COLO668 (cell line): ENCODE measurements around the gene ETS2.
A peak's percentile ranks its signal among the peaks of the same experiment; 100 is the strongest.

Experiments used
- DNase-seq: peaks from one replicate; lab custom pipeline; 2025; ENCODE audit not compliant: unreplicated experiment; lab: John Stamatoyannopoulos, UW

The ETS2 gene

DNA sequence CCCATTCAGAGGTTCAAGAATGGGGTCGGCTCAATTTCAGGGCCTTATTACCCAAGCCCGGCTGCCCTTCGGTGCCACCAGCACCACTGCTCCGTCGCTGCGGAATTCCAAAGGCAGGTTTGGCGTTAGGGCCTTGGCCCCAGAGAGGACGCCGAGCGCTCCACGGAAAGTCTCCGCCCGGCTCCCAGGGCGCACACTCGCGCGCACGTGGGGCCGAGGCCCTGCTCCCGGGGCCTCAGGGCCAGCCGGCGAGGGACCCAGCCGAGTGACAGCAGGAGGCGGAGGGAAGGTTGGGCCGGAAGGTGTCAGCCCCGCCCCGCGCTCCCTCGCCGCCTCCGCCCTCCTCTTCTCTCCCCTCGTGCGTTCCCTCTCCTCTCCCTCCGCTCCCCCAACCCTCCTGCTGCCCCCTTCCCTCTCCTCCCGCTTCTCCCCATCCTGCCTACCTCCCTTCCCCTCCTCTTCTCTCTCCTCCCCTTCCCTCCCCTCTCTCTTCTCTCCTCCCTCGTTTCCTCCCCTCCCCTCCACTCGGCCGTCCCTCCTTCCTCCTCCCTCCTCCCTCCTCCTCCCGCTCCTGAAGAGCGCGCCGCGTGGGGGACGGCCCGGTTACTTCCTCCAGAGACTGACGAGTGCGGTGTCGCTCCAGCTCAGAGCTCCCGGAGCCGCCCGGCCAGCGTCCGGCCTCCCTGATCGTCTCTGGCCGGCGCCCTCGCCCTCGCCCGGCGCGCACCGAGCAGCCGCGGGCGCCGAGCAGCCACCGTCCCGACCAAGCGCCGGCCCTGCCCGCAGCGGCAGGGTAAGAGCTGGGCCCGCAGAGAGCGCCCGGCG lies at the start of gene ETS2:
Gene ETS2 (plus strand): TSS at position 602 of the 825 bp plus-strand sequence. CDS start 4,106 bp downstream, outside the sequence.
- DNase-seq, result peak; percentile 94

- no peak for DNase-seq
Observed at GRCh38 chr21:38756746-38757145, 49.0 kb upstream of the ETS2 start.

GRCh38 chr21:38758501-38759214 lies 47.1 kb upstream of the ETS2 start:
- DNase-seq, result no peak

DNA sequence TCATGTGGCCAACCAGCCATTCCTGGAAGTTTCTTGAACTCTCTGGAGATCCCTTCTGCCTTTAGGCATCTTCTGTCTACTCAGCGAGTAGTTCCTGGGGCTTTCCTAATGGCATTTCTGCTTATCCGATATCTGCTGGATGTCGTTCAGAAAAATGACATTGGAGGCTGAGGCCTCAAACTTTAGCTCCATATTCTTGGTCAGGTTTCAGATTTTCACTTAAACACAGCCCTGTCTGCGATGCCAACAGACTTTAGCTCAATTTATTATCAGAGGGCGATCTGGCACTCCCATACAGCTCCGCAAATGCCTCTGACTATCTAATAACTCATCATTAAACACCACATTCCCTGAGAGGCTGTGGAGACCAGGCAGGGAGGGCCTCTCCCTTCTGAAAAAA lies 46.3 kb upstream of the ETS2 start:
- no peak for DNase-seq

DNA sequence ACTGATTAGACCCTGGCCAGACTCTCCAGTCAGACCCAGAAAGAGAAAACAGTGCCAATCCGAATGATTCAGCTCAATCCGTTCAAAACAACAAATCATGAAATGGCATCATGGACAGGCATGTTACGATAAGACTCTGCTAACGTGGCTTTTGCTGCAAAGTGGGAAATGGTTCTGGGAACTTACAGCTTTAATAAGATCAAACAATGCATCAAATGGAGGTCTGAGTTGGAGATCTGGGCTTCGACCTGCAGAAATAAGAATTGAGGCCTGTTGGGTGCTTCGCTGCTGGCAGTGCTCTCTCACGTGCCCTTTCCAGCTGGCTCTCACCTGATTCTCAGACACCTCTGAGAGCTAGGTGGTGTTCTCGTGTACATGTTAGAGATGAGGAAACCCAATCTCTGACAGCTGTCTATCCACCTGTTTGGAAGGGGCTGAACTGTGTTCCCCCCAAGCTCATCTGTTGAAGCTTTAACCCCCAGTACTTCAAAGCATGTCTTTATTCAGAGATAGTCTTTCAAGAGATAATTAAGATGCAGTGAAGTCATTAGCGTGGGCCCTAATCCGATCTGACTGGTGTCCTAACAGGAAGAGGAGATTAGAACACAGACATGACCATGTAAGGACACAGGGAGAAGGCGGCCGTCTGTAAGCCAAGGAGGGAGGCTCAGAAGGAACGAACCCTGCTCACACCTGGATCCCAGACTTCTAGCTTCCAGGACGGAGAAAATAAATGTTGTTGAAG lies 45.5 kb upstream of the ETS2 start:
- DNase-seq, result no peak

DNA sequence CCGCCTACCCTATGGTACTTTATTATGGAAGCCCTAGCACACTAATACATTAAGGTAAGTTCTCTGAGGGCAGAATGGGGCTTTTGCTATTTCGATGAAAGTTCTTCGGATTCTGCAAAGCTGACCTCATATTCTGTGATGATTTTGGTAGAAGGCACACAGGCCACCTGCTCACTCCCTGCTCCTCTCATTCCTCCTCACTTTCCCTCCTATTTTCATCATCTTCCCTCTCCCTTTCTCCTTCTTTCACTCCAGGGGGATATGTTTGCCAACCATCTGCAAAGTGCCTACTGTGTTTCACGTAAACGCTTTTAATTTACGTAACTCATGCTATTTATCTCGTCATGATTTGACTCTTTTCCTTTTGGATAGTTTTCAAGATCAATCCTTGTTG lies 45.0 kb upstream of the ETS2 start:
- no peak for DNase-seq

DNA sequence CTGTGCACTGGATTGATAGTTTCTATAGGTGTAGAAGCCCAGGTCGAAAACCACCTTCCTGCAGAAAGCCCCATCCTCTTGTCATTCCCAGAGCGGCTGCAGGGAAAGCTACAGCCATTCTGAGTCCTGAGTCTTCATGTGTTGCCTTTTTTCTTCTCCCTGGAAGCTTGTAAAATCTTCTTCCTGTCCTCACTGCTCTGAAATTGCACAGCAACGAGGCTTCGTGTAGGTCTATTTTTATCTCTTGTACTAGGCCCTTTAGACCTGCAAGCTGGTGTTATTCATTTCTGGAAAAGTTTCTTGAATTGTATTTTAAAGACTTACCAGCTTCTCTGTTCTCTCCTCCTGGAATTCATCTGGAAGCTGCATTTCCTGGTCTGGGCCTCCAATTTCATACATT lies 44.2 kb upstream of the ETS2 start:
- DNase-seq, result no peak

DNA sequence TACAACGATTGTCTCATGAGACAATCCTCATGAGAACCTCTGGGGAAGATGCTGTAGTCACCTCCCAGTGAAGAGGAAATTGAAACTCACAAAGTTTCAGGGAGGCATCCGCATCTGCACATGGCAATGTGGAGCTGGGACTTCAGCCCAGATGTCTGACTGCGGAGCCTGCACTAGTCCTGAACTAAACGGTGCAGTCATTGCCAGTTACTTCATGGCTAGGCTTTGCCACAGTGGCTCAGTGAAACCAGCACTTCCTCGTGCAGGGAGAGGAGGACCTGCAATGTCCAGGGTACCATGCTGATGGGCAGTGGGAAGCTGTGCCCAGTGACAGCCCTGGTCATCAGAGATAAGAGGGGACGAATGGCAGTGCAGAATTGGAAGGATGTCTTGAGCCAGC lies 40.7 kb upstream of the ETS2 start:
- DNase-seq, result no peak

DNA sequence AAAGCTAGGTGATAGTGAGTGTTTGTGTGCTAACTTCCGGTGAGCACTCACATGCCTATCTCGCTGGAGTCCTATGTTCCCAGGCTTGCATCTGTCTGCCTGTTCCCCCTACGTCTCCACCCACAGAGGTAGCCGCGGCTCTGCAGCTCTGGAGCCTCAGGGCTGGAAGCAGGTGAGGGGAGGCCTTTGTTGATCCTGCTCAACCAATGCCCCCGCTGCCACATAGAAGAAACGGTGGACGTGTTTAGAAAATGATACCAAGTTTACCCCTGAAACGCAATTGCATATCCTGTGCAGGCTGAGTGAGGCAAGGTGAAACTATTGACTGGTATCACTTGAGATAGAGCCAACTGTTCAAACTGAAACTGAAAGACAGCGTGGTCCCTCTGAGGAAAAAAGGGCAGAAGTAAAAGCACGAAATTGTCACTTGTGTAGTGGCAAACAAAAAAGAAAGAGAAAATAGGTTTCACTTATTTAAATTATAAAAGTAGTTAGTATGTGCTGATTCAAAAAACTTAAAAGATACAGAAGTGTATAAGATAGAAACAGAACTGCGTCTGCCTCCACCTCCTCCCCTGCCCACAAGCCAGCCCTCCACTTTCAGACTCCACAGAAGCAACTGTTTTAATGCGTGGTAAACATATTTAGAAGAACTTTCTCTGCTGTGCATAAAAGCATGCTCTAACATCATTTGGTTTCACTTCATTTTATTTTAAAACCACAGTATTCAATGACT lies 38.6 kb upstream of the ETS2 start:
- DNase-seq, result peak; percentile 69

DNA sequence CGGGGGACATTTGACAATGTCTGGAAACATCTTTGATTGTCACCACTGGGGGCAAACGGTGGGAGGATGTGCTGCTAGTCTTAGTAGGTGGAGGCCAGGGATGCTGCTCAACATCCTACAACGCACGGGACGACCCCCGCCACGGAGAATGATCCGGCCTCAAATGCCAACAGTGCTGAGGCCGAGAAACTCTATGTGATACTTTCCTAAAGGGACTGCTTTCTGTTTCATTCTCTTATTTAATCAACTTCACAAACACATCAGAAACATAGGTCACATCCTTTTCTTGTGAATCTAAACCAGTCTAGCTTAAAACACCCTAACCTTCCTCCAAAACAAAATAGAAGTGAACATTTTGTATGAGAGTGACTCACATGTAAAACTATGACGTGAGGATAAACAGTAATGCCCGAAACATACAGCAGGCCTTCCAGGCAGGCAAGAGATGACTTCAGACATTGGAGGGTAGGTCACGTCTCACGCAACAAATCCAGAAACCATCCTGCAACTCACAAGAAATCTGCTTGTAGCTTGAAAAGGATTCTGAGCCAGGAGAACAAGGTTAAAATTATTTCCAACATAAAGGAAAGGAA lies 37.2 kb upstream of the ETS2 start:
- no peak for DNase-seq

GRCh38 chr21:38769191-38769780 lies 36.4 kb upstream of the ETS2 start:
- DNase-seq, result no peak

DNA sequence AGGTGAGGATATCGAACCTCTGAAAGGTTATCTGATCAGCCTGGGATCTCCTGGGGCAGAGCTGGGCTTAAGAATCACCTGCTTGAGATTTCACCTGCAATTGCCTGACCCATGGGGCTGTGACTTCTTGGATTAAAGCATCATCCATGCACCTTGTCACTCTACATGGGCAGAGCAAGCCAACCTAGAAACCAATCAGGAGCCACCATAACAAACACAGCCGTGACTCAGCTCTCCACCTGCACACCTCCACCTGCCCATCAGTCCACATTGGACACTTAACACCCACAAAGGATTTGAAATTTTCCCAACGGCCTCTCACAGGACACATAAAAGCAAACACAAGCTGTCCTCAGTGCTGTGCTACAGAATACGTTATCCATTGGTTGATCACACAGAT lies 35.1 kb upstream of the ETS2 start:
- peak; percentile 83 for DNase-seq

DNA sequence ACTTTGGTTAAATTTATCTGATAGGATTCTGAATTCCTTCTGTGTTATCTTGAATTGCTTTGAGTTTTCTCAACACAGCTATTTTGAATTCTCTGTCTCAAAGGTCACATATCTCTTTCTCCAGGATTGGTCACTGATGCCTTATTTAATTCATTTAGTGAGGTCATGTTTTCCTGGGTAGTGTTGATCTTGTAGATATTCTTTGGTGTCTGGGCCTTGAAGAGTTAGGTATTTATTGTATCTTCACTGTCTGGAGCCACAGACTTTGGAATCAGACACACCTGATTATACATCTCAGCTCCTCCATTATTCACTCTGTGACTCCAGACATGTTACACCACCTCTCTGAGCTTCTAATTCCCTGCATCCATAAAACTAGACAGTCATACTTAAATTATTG lies 34.2 kb upstream of the ETS2 start:
- no peak for DNase-seq

DNA sequence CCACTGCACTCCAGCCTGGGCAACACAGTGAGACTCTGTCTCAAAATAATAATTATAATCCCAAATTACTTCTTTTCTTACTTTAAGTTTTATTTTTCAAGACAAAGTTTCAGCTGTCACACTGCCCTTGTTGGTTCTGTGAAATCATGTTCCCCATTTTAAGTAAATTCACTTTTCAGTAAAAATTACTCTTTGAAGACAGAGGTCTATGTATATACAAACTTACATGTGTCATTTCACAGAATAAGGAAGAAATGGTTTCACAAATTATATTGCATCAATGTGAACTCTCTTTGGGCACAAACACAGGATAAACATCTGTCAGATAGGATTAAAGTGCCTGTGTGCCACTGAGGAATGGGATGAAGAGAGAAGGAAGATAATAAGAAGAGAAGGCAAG lies 33.1 kb upstream of the ETS2 start:
- DNase-seq, result no peak

DNA sequence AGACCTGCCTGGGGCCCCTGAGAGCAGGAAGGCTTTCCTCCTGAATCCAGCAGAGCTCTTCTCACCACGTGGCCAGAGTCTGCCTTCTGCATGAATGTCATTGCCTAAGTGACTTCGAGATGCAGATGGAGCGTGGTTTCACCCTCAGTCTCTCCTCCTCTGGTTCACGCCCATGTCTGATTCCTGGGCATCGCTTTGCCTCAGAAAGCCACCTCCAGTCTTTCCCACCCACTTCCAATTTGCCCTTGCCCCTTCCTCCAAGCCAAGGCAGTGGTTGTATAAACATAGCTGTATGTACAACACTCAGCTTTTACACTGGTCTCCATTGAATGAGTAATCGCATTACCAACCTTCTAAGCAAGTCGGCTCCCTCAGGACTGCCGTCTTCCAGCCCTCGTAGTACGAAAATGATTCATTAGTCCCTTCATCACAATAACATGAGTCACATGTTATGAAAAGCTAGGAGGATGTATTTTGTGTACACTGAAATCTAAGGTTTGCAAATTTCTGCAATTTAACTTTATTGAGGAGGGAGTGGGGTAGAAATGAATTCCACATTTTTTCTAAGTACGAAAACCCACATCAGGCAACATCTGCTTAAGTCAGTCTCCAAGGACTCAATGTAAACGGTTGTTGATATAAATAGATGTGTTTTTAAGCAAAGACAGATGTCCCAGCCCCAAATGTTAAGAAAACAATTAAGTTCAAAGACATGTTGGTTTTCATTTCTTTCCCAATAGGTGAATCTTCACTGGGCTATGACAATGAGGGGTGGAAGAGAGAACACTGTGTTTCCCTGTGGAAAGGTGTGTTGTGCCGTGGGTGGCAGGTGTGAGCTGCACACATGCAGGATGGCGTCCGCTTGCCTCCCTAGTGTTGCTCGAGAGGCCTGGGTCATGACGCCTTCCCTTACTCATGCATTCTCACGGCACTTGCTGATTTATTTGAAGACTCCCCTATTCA lies 32.3 kb upstream of the ETS2 start:
- DNase-seq, result no peak

DNA sequence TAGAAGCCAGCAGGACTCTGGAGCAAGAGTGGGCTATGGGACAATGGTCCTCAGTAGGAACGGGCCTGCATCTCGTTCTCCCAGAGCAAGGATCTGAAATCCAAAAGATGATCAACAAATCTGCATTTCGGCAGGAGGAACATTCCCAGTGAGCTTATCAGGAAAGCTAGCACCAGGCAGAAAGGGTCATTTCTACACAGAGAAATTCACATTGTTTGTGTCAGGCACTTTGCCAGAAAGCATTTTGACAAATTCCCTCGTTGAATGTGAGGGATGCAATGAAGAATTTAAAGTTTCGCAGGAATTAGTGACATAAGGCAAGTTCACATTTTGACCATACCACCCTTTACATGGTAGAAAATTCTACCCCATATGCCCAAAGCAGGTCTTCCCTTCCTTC lies 31.6 kb upstream of the ETS2 start:
- DNase-seq, result no peak

DNA sequence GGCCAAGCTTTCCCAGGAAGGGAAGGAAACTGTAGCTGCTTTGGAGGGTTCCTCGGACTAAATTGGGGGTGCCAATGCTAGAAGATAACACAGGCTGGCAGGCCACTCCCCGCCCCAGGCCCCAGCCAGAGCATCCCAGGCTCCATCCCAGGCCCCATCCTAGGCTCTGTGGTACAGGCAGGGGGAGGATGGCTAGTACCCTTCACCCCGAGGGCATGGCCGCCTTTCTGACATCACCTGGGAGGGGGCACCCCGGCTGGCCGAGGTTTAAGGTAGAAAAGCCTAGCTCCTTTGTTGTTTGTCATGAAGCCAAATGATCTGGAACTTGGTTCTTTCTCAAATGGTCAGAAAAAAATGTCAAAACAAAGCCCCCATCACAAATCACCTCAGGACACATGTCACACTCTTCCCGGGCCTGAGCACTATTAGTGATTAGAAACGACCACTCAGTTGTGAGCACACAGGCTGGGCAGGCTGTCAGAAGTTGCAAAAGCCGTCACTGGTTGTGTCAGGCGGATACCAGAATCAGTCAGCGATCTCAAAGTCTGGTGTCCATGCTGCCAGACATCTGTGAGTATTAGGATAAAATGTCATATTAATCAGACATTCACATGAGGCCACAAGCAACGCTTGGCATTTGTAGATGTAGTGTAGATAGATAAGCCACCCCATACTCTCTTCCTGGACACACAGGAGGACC lies 31.0 kb upstream of the ETS2 start:
- DNase-seq, result no peak

DNA sequence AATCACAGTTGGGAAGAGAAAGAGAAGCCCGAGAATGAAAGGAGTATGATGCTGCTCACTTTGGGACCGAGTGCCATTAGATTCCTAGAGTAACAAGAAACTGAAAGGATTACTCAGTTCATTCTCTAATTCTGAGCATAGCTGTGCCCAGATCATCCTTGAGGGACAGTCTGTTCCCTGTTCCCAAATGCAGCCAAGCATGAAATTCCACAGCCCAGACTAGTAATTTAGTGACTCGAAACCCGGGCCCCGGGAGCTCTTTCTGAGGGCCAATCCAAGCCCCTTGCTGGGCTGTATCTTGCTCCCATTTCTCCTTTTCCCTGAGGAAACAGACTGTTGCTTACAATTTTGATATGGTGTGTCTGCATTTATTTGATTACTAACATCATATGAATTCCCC lies 30.0 kb upstream of the ETS2 start:
- no peak for DNase-seq

DNA sequence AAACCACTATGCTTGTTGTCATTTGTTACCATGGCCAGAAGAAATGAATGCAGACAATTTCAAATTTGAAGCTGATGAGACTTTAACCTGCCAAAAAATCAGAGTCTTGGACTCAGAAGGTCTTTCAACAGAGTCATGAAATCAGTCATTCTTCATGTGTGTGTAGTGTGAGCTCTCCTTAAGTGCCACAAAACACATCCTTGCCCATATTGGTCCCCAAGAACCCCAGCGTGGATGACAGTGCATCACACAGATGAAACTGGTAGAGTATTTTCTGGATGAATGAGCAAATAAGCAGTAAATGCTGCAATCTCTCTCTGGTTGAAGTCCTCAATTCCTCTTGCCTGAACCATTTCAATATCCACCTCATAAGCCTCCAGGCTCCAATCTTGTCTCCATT lies 28.7 kb upstream of the ETS2 start:
- DNase-seq, result no peak
